A673 (cell line): ENCODE results near the gene GSTM3. TPM values are rescaled to one million over a fixed set of nuclear protein-coding genes. Genes with fewer than 3 reads are reported as not detected.

Experiments
- BruUV-seq: library from RNA; stranded (reverse); fragments of 400-500 nt; replicated peaks from 2 replicates; lab custom pipeline; 2021; lab: Mats Ljungman, UMichigan
- CTCF ChIA-PET: fragments of 300-600 bp; sonication (Branson Sonifier 250); formaldehyde crosslinking; loops from one replicate; lab custom pipeline; 2022; ENCODE audit warnings: antibody characterized with exemption; lab: Charles Lee
- POLR2A ChIA-PET: fragments of 300-600 bp; sonication (Branson Sonifier 250); formaldehyde crosslinking; loops from one replicate; lab custom pipeline; 2022; ENCODE audit warnings: antibody characterized with exemption; ENCODE audit not compliant: low non-redundant PET; lab: Charles Lee
- DNase-seq: peaks from one replicate; pipeline ENCODE4 v3.0.0-alpha.2; 2015; ENCODE audit warnings: low spot score
- H3K27ac ChIP-seq: fragments of 200-600 bp; sonication (generic); 2 replicates; pipeline ENCODE4 v1.5.1; 2016; ENCODE audit warnings: mixed run types, low read depth, mild to moderate bottlenecking, mixed read lengths, antibody characterized with exemption, low read length; ENCODE audit not compliant: poor library complexity, severe bottlenecking
- H3K27me3 ChIP-seq: fragments of 200-600 bp; sonication (generic); replicated peaks from 2 replicates; pipeline ENCODE4 v1.6.1; 2017; ENCODE audit warnings: mixed run types, low read depth, mild to moderate bottlenecking, mixed read lengths, antibody characterized with exemption, low read length; ENCODE audit not compliant: insufficient read depth, poor library complexity
- H3K36me3 ChIP-seq: fragments of 200-600 bp; sonication (generic); 2 replicates; pipeline ENCODE4 v1.6.1; 2016; ENCODE audit warnings: mixed run types, mild to moderate bottlenecking, mixed read lengths, antibody characterized with exemption, low read length; ENCODE audit not compliant: insufficient read depth, poor library complexity, severe bottlenecking
- H3K4me1 ChIP-seq: fragments of 200-600 bp; sonication (generic); 2 replicates; pipeline ENCODE4 v1.6.1; 2017; ENCODE audit warnings: mixed run types, mild to moderate bottlenecking, mixed read lengths, antibody characterized with exemption, low read length; ENCODE audit not compliant: insufficient read depth, poor library complexity, severe bottlenecking
- H3K4me3 ChIP-seq: fragments of 200-600 bp; sonication (generic); 2 replicates; pipeline ENCODE4 v1.5.1; 2016; ENCODE audit warnings: low read depth, mixed run types, mild to moderate bottlenecking, mixed read lengths, low read length; ENCODE audit not compliant: poor library complexity, severe bottlenecking
- H3K9me3 ChIP-seq: fragments of 200-600 bp; sonication (generic); 2 replicates; pipeline ENCODE4 v1.6.1; 2016; ENCODE audit warnings: mixed run types, low read depth, mild to moderate bottlenecking, mixed read lengths, antibody characterized with exemption, low read length; ENCODE audit not compliant: poor library complexity, severe bottlenecking
- CTCF ChIP-seq: fragments of 300-800, 200-600 bp; sonication (generic); conservative IDR thresholded peaks from 2 replicates; pipeline ENCODE4 v1.5.1; 2017; ENCODE audit warnings: low read depth, mild to moderate bottlenecking, antibody characterized with exemption, low read length, moderate library complexity, mixed read lengths
- EZH2 ChIP-seq: fragments of 200-600 bp; sonication (generic); IDR thresholded peaks from 2 replicates; pipeline ENCODE4 v1.6.1; 2017; ENCODE audit warnings: borderline replicate concordance, low read depth, mild to moderate bottlenecking, mixed read lengths, antibody characterized with exemption, low read length; ENCODE audit not compliant: poor library complexity, severe bottlenecking
- intact Hi-C: fragments of 100-400 bp; cut with micrococcal nuclease; formaldehyde crosslinking; loops from one replicate; pipeline ENCODE4 v1.10.0; 2022; ENCODE audit not compliant: unreplicated experiment
- total RNA-seq: library from RNA; stranded (reverse); gene quantifications from 2 replicates; pipeline ENCODE4 v1.2.3, GENCODE V29; 2021

The GSTM3 gene
- total RNA-seq, 1 experiment from 2014 or later = 72.2 TPM

GRCh38 chr1:109763646-109764415 lies 23.0 kb upstream of the GSTM3 start, which contains the start of gene EPS8L3:
EPS8L3 (minus strand) TSS chr1:109763923; CDS start chr1:109761749, 2,174 bp downstream.
- ChIA-PET POLR2A (no interaction called here), CTCF (no interaction called here)
- Histone ChIP-seq H3K27me3 (no peaks in the 10 kb centered on the region), H3K27ac (no peak within 1 kb of the TSS), H3K9me3 (no peaks in the 10 kb centered on the region), H3K4me3 (no peak within 1 kb of the TSS), H3K4me1 (no peaks in the 10 kb centered on the region), H3K36me3 (no peaks in the 10 kb centered on the region)
- no peak for DNase-seq
- intact Hi-C loops = no loop called here
- BruUV-seq = no TSS peak
- TF ChIP-seq EZH2 (no peak), CTCF (no peak)

DNA sequence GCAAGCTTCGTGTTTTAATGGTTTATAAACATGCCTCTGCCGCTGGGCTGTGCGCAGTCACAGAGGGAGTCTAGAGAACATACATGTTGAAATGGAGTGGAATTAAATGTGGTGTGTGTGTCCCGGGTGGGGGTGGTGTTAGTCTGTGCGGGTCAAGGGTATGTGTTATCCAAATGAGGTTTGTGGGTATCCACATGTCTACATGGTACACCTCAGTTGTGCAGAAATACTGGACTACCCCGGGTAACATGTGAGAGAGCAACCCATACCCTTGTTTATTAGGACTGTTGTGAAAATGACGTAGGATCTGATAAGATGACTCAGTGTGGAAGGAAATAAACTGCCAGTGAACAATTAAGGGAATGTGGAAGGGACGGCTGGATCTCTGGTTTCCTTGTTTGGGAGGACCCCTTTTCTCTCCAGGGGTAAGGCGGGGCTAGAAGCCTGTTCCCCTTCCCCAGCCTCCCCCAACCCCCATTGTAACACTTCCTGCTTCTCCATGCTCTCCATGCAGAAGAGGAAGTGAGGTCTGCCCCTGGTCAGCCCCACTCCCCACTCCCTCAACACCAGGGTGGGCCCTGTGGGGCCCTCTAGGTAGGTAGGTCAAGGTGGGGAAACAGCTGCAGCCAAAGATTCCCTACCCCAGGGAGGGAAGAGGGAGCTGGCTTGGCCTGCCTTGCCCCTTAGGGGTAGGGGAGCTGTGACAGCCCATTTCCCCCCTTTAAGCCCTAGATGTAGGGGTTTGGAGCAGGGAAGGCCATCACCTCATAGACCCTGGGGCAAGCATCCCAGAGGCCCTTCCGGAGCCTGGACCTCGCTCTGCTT lies 22.2 kb upstream of the GSTM3 start:
- TF ChIP-seq EZH2 (no peak), CTCF (no peak)
- POLR2A ChIA-PET = no interaction called here
- no peaks in the 10 kb centered on the region for H3K27me3 ChIP-seq
- no peak overlapping the region for H3K27ac ChIP-seq
- H3K4me1 ChIP-seq = no peaks in the 10 kb centered on the region
- CTCF ChIA-PET = no interaction called here
- no peak overlapping the region for H3K4me3 ChIP-seq
- H3K9me3 ChIP-seq = no peaks in the 10 kb centered on the region
- no TSS peak for BruUV-seq
- no peaks in the 10 kb centered on the region for H3K36me3 ChIP-seq
- intact Hi-C loops = no loop called here
- DNase-seq = peak; percentile 24

DNA sequence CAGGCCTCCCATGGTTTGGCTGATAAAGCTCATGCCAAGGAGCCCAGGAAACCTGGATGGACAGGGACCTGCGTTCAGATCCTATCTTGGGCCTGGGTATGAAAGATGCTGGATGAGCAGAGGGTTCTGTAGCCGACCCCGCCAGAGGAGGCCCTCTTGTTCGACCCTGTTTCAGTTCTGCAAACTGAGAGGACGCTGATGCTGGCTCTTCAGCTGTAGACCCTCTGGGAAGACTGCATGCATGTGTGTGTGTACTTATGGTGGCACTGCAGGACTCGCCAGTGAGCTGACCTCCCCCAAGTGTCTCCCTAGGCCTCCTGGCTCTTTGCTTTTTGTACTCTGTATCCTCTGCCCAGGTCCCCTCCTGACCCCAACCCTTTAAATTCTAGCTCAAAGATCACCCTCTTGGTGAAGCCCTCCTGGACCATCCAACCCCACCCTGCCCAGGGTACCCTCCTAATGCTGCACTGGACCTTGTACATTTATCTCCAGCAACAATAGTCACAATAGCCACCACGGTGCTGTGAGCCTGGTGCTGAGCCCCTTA lies 21.3 kb upstream of the GSTM3 start:
- H3K4me3 ChIP-seq = no peak overlapping the region
- H3K36me3 ChIP-seq = no peaks in the 10 kb centered on the region
- intact Hi-C loops = no loop called here
- H3K27ac ChIP-seq = no peak overlapping the region
- H3K4me1 ChIP-seq = no peaks in the 10 kb centered on the region
- no peaks in the 10 kb centered on the region for H3K27me3 ChIP-seq
- POLR2A ChIA-PET = no interaction called here
- no TSS peak for BruUV-seq
- CTCF ChIA-PET = interaction anchor here (0.5 kb wide), 1 partner anchor 245 kb away, joined by 3 read pairs; no protein-coding TSS in a partner anchor
- TF ChIP-seq EZH2 (no peak), CTCF (no peak)
- DNase-seq = no peak
- H3K9me3 ChIP-seq = no peaks in the 10 kb centered on the region
